Measurements from ENCODE around the gene OXCT2.
"Not testable (repeated sequence)": the region's sequence is repeated elsewhere in the genome, so short reads cannot be mapped to it uniquely, and the experiment has no call there.

DNA sequence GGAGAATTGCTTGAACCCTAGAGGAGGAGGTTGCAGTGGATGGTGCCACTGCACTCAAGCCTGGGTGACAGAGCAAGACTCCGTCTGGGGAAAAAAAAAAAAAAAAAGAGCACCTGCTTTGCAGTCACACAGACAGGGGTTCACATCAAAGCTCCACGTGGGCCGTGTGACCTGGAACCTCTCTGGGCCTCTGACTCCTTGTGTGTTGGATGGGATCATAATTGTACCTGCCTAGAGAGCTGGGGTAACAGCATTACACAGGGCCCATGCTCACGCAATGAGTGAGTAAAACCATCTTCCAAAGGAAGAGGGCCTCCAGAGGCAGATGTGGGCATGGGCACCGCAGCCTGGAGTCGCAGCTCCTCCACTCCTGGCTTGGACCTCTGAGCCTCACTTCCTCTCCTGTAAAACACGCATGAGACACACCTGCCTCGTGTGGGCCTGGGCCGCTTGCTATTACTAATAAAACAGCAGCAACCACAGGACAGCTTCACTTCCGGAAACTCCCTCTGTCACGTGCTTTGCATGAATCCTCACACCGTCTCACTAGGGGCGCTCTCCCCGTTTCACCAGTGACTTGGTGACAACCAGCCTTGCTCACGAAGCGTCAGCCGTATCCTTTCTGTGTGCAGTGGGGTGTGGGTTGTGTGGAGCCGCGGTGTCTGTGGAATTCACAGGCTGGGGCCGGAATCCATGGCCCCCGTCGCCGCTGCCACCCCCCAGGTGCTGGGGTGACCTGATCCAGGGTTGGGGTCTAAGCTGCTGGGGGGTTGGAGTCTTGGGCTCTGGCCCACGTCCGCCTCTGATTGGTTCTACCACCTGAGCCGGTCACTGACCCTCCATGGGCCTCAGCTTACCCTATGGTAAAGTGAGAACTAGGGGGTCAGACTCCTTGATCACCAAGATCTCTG is 28.0 kb upstream of the OXCT2 start:
- not testable (repeated sequence) for TF ChIP-seq ELF4 (CRISPR knock-in tag; IDR thresholded peaks at IDR 0.05; ENCODE audit: low read depth); ATF2 (CRISPR knock-in tag; IDR thresholded peaks at IDR 0.05; ENCODE audit: borderline replicate concordance, low read depth); E2F1 (CRISPR knock-in tag; IDR thresholded peaks at IDR 0.05); NR2C2 (CRISPR knock-in tag; IDR thresholded peaks at IDR 0.05); ZNF512 (CRISPR knock-in tag; IDR thresholded peaks at IDR 0.05; ENCODE audit: borderline replicate concordance); GABPB1 (CRISPR knock-in tag; IDR thresholded peaks at IDR 0.05); FOXK1 (CRISPR knock-in tag; IDR thresholded peaks at IDR 0.05); JAZF1 (CRISPR knock-in tag; IDR thresholded peaks at IDR 0.05); ZNF121 (CRISPR knock-in tag; IDR thresholded peaks at IDR 0.05)
- TF ChIP-seq, protein P1, sequence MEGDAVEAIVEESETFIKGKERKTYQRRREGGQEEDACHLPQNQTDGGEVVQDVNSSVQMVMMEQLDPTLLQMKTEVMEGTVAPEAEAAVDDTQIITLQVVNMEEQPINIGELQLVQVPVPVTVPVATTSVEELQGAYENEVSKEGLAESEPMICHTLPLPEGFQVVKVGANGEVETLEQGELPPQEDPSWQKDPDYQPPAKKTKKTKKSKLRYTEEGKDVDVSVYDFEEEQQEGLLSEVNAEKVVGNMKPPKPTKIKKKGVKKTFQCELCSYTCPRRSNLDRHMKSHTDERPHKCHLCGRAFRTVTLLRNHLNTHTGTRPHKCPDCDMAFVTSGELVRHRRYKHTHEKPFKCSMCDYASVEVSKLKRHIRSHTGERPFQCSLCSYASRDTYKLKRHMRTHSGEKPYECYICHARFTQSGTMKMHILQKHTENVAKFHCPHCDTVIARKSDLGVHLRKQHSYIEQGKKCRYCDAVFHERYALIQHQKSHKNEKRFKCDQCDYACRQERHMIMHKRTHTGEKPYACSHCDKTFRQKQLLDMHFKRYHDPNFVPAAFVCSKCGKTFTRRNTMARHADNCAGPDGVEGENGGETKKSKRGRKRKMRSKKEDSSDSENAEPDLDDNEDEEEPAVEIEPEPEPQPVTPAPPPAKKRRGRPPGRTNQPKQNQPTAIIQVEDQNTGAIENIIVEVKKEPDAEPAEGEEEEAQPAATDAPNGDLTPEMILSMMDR (IDR thresholded peaks at IDR 0.05), result not testable (repeated sequence)
- TF ChIP-seq, protein P2, sequence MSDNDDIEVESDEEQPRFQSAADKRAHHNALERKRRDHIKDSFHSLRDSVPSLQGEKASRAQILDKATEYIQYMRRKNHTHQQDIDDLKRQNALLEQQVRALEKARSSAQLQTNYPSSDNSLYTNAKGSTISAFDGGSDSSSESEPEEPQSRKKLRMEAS (CRISPR knock-in tag; IDR thresholded peaks at IDR 0.05), result peak; percentile 93
- TF ChIP-seq, protein P3, sequence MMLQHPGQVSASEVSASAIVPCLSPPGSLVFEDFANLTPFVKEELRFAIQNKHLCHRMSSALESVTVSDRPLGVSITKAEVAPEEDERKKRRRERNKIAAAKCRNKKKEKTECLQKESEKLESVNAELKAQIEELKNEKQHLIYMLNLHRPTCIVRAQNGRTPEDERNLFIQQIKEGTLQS (CRISPR knock-in tag; conservative IDR thresholded peaks at IDR 0.05), result not testable (repeated sequence)
- TF ChIP-seq, protein P4, sequence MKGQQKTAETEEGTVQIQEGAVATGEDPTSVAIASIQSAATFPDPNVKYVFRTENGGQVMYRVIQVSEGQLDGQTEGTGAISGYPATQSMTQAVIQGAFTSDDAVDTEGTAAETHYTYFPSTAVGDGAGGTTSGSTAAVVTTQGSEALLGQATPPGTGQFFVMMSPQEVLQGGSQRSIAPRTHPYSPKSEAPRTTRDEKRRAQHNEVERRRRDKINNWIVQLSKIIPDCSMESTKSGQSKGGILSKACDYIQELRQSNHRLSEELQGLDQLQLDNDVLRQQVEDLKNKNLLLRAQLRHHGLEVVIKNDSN (CRISPR knock-in tag; IDR thresholded peaks at IDR 0.05), result peak; percentile 88
- TF ChIP-seq, protein P5, sequence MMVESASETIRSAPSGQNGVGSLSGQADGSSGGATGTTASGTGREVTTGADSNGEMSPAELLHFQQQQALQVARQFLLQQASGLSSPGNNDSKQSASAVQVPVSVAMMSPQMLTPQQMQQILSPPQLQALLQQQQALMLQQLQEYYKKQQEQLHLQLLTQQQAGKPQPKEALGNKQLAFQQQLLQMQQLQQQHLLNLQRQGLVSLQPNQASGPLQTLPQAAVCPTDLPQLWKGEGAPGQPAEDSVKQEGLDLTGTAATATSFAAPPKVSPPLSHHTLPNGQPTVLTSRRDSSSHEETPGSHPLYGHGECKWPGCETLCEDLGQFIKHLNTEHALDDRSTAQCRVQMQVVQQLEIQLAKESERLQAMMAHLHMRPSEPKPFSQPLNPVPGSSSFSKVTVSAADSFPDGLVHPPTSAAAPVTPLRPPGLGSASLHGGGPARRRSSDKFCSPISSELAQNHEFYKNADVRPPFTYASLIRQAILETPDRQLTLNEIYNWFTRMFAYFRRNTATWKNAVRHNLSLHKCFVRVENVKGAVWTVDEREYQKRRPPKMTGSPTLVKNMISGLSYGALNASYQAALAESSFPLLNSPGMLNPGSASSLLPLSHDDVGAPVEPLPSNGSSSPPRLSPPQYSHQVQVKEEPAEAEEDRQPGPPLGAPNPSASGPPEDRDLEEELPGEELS (CRISPR knock-in tag; IDR thresholded peaks at IDR 0.05), result not testable (repeated sequence)
